ENCODE results near the gene SCFD2.
"Not testable (repeated sequence)": the region's sequence is repeated elsewhere in the genome, so short reads cannot be mapped to it uniquely, and the experiment has no call there.

Gene SCFD2

GRCh38 chr4:53094040-53094439 is 271.8 kb downstream of the SCFD2 start:
- DNase-seq, result no peak

DNA sequence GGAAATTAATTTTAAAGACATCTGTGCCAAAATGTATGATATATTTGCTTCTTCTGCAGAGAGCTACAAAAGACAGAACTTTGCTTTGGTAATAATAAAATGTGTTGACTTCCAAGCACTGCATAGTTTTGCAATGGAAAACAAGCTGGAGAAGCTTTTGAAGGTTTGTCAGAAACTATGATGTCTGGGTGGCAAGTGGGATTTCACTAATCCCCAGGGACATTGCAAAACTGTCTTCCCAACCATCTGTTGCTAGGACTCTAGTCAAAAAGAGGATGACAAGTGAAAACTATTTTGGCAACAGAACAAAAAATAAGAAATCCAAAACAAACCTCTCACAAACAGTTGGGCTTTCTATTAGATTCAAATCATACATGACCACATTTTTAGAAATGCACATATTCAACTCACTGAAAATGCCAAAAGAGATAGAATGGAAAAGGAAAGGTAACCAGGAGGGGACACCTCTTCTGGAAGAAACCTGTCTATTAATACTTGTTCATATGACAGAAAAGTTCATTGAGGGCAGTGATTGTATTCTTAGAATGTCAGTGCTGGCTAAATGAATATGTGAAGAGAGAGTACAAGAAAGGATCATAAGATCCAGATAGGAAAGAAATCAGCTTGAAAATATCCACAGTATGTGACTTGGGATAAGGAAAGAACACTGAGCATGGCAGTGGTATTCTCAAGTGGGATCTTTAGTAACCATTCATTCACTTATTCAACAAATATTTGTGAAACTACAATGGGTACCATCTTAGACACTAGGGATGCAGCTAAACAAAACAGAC is 275.7 kb downstream of the SCFD2 start:
- no peak for DNase-seq

- no peak for DNase-seq
These were observed 277.7 kb downstream of the SCFD2 start for GRCh38 chr4:53088152-53088551.

GRCh38 chr4:53076374-53076958 is 289.4 kb downstream of the SCFD2 start:
- no peak for DNase-seq

DNA sequence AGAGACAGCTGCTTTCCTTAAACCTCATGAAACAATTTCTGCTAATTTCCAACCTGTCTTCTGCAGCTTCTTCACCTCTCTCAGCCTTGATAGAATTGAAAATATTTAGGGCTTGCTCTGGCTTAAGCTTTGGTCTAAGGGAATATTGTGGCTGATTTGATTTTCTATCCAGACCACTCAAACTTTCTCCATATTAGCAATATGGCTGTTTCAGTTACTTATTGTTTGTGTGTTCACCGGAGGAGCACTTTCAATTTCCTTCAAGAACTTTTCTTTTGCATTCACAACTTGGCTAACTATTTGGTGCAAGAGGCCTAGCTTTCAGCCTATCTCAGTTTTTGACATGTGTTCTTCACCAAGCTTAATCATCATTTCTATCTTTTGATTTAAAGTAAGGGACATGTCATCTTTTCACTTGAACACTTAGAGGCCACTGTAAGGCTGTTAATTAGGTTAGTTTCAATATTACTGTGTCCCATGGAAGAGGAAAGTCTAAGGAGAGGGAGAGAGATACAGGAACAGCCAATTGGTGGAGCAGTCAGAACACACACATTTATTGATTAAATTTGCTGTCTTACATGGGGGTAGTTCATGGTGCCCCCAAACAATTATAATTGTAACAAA is 290.6 kb downstream of the SCFD2 start:
- no peak for DNase-seq

DNA sequence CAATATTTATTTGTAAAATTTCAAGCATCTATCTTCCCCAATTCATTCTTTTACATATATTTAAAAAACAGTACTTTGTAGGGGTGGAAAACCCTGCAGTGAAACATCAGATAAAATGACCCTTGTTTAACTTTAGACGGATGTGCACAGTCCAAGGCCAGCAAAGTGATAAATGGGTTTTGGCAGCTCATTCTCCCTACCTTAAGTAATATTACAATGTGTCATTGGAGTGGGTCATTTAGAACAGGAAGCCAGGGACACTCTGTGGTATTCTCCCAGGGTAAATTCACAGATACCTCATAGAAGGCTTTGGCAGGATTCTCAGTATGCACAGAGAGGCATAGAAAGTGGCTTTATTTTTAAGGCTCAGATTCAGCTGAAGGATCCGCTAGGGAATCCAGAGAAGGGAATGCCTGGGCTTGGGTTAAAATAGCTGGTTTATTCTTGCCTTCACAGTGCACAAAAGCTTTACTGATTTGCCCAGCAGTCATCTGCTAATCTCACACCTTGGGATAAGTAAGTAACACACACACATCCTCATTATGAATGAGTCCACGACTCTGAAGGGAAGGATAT is 297.0 kb downstream of the SCFD2 start:
- no peak for DNase-seq

GRCh38 chr4:53067125-53067802 is 298.6 kb downstream of the SCFD2 start:
- DNase-seq, result no peak

- DNase-seq, result no peak
These were observed 299.7 kb downstream of the SCFD2 start for GRCh38 chr4:53066155-53066554.

- DNase-seq, result no peak
These were observed 301.3 kb downstream of the SCFD2 start for GRCh38 chr4:53064609-53065008.

DNA sequence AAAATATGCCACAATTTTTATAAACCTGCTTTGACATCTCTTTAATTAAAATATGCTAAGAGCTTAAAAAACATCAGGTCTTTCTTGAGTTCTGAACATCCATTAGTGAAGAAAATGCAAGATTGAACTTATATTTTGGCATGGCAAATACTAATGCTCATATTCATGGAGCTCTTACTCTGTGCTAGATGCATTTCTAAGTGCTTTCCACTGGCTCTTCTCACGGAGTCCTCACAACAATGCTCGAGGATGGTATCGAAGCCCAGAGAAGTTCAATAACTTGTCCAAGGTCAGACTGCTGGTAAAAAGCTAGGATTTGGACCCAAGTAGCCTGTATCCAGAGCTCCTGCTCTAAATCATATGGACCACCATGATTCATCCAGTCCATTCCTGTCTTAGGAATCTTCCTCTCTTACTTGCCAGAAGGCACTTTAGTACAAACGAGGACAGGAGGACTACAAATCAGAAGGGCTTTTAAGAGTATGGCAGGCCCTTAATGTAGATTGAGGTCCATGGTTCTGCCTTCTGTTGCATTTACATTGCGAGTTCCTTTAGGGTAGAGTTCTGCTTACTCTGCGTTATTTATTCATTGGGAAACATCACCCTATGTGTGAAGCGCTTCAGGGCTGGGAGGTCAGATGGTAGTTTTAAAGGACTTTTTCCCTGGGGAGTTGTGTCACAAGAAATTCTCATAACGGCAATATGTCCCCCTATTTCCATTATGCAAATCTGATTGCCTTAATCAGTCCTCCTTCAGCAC is 304.6 kb downstream of the SCFD2 start:
- DNase-seq, result no peak

DNA sequence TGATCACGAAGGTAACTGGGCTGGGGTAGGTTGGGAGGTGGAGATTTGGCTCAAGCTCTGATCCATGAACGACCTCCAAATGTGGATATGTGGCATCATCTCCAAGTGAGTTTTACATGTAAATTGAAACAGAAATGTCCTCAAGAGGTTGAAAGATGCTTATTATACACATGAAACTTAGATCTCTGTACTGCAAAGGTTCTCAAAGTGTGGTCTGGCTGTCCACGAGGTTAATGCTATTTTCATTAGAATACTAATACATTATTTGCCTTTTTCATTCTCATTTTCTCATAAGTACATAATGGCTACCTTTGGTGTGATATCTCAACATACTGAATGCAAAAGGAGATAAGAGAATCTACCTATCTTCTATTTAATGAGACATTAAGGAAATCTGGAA is 305.6 kb downstream of the SCFD2 start:
- DNase-seq, result no peak

DNA sequence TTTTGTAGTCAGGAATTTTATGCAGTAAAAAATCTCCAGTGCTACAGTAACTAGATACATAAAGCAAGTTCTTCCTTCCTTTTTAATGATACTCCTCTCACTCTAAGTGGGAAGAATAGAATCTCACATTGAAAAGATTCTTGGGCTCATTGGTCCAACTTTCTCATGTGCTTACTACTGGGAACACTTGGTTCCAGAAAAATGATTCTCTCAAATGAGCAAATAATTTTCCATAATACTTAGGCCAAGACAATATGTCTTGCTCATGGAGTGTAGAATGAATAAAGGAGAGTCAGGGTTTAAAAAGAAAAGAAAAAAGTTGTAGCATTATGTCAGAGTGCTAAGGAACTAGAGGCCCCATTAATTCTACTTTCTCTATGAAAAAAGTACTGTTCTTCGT is 306.0 kb downstream of the SCFD2 start:
- no peak for DNase-seq

DNA sequence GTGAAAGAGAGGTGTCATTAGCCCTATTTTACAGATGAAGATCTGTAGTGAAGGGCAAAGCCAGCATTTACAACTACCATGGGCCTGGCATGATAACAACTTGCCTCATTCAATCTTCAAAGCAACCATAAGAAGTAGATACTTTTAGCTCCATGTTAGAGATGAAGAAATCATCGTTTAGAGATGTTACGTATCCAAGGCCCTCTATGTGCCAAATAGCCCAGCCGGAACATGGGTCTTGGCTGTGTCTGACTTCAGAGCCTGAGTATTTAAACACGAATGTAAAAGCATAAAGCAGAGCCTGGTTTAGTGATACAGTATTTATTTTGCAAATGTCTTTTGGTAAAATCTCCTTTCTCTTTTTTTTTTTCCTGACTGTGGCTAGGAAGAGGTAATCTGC is 306.6 kb downstream of the SCFD2 start:
- DNase-seq, result no peak

DNA sequence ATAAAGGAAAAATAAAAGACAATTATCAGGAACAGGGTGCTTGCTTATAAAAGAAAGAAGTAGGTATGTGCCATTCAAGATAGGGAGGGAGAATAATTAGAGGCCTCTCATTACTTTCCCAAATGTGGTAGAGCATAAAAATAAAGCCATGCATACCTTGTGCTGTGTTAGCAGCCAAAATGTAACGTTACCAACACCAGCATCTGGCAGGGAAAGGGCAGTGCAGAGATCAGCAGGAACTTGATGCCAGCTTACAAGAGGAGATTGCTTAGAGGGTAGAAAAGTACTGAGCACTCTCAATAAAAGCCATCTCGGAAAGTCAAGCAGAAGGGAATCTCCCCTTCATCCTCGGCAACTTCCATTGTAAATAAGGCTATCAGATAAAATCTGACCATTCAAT is 308.2 kb downstream of the SCFD2 start:
- DNase-seq, result no peak

- not testable (repeated sequence) for DNase-seq
These were observed 308.8 kb downstream of the SCFD2 start for GRCh38 chr4:53057108-53057507.

GRCh38 chr4:53055716-53056403 is 310.0 kb downstream of the SCFD2 start:
- DNase-seq, result no peak

- no peak for DNase-seq
These were observed 310.6 kb downstream of the SCFD2 start for GRCh38 chr4:53055274-53055673.

DNA sequence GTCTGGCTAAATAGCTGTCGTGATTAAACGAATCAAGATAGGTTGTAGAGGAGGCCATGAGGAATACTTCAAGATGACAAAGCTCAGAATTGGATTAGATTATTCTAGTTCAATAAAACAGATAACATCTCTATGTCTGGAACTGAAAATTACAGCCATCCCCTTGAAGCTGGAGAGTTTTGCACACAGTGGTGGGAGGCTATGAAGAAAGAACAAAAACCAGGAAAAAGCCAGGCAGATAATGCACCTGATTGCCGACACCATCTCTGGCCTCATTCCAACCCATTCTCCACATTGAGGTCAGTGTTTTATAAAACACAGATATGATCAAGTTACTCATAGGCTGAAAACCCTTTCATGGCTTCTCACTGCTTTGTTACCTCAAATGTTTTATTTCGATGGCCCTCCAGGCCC is 315.5 kb downstream of the SCFD2 start:
- DNase-seq, result no peak

GRCh38 chr4:53049528-53049927 is 316.3 kb downstream of the SCFD2 start:
- DNase-seq, result no peak

DNA sequence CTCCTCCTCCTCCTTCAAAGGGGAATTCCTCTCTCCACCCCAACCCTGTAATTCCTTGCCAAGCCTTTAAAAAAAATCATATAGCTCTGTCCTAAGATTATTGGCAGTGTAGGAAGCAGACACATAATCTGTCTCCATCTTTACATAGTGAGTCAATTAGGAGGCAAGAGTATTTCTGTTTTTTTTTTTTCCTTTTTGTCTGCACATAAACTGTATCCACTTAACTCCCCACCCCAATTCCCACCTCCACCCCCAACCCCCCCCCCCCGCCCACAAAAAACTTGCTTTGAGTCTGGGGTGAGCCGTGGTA is 321.3 kb downstream of the SCFD2 start:
- DNase-seq, result no peak

GRCh38 chr4:53043891-53044650 is 321.8 kb downstream of the SCFD2 start:
- no peak for DNase-seq

Measured in CD4-positive, alpha-beta T cell treated with Interleukin-15 for 1 hour (primary cell).